Spinal cord (tissue), 10 donors: Measurements from ENCODE around the gene SLC38A5. TPM values are rescaled to one million over a fixed set of nuclear protein-coding genes. Genes with fewer than 3 reads are reported as not detected.
"Not testable (repeated sequence)": the region's sequence is repeated elsewhere in the genome, so short reads cannot be mapped to it uniquely, and the experiment has no call there.

ENCODE experiments used
- DNase-seq, 6 donors: peaks; one replicate each; pipeline versions ENCODE4 v3.0.0 to v3.0.0-alpha.2; 2013 to 2015; ENCODE audit warnings: low spot score in 6 of 6, low read depth in 4 of 6
- H3K27ac ChIP-seq: one replicate; pipeline ENCODE4 v1.5.1; 2013; ENCODE audit warnings: low read depth, low read length, control low read depth
- H3K27me3 ChIP-seq: one replicate; pipeline ENCODE4 v1.6.1; 2013; ENCODE audit warnings: low read length; ENCODE audit not compliant: control insufficient read depth, insufficient read depth
- H3K36me3 ChIP-seq: one replicate; pipeline ENCODE4 v1.6.1; 2013; ENCODE audit warnings: low read length; ENCODE audit not compliant: control insufficient read depth, insufficient read depth
- H3K4me1 ChIP-seq: one replicate; pipeline ENCODE4 v1.6.1; 2013; ENCODE audit warnings: low read length; ENCODE audit not compliant: control insufficient read depth, insufficient read depth
- H3K4me3 ChIP-seq: one replicate; pipeline ENCODE4 v1.5.1; 2013; ENCODE audit warnings: low read depth, low read length, control low read depth
- H3K9me3 ChIP-seq: one replicate; pipeline ENCODE4 v1.6.1; 2013; ENCODE audit warnings: low read length; ENCODE audit not compliant: control insufficient read depth, insufficient read depth
- WGBS: methylation state at CpG from one replicate; pipeline ENCODE4 v1.1.5; 2013; ENCODE audit warnings: missing lambda C conversion rate; ENCODE audit not compliant: insufficient coverage; 5-methylcytosine and 5-hydroxymethylcytosine counted together
- polyA plus RNA-seq, 2 donors: library from polyadenylated mRNA; unstranded; fragments of 120-200 nt; gene quantifications; one replicate each; pipeline ENCODE4 v1.2.1, GENCODE V29; 2013; ENCODE audit not compliant: insufficient read length in 2 of 2
- total RNA-seq, 2 donors: library from RNA; depleted of rRNA in 1 of 2; stranded (reverse); fragments of 120-200 nt in 1 of 2; fragments of >200 nt in 1 of 2; gene quantifications; one replicate each; pipeline versions ENCODE4 v1.2.3 to v1.2.4, GENCODE V29; 2013 to 2014
- donor health status: healthy.

Gene SLC38A5
- total and polyA plus RNA-seq, 4 donors: 16.4 to 65.9 (median 53.7) TPM

DNA sequence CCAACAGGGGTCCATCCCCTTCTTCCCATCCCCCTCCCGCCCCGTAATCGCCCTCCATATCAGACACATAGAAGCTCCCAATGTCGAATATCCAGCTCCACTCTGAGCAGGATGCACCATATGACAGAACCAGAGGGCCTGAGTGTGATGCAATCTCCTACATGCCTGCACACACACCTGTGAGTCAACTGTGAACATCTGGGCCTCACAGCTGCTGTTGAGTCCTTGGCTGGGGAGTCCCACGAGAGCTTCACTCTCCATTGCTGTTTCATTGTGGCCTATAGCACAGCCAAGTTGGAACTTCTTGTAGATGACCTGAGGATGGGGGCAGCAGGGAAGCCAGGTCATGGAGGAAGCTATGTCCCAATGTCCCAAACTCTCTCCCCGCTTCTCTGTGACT is 8.2 kb downstream of the SLC38A5 start:
- DNase-seq: no peak
- 75% methylated on average over 6 of the region's 6 CpGs for WGBS
- no peaks in the 10 kb centered on the region for H3K27me3 ChIP-seq
- H3K4me3 ChIP-seq: no peak overlapping the region
- H3K36me3 ChIP-seq: peaks cover 3% of the 10 kb centered on the region
- H3K27ac ChIP-seq: no peak overlapping the region
- no peaks in the 10 kb centered on the region for H3K4me1 ChIP-seq
- no peaks in the 10 kb centered on the region for H3K9me3 ChIP-seq

DNA sequence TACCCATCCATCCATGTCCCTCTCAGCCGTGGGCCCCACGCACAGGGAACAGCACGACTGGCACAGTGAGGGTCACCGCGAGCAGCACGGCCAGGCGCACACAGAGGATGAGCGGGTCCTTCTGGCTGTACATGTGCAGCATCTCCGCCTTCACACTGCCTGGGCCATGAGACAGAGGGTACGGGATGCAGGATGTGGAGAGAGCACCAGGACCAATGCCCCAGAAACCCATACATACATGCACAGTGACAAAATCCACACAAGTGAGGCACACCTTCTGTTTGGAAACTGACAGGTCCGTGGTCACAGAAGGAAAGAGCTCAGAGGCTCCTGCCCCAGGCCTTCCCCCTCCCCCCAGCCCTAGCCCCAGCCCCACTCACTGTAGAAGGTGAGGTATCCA is 9.5 kb downstream of the SLC38A5 start:
- Histone ChIP-seq H3K4me1 (no peaks in the 10 kb centered on the region), H3K36me3 (peaks cover 3% of the 10 kb centered on the region), H3K9me3 (no peaks in the 10 kb centered on the region), H3K4me3 (no peak overlapping the region), H3K27ac (no peak overlapping the region), H3K27me3 (no peaks in the 10 kb centered on the region)
- 68% methylated on average over 5 of the region's 11 CpGs for WGBS
- no peak for DNase-seq

DNA sequence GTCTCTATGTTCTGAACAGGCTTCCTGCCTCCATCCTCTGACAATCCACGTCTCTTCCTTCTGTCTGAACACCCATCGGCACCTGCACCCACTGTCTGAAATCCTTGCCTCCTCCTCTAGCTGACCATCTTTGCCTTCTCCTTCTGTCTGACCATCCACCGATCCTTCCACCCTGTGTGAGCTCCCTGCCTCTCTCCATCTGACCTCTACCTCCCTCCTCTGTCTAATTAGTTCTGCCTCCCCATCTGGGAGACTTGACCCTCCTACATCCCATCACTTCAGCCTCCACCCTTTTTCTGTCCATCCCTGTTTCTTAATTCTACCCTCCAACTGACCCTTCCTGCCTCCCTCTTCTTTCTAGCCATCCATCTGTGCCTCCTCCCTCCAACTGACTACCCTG is 10.0 kb downstream of the SLC38A5 start:
- WGBS: 89% methylated on average over 3 of the region's 3 CpGs
- no peaks in the 10 kb centered on the region for H3K9me3 ChIP-seq

GRCh38 chrX:48459483-48459882 is 10.6 kb downstream of the SLC38A5 start:
- Histone ChIP-seq H3K9me3 (peaks cover 2% of the 10 kb centered on the region), H3K36me3 (peaks cover 3% of the 10 kb centered on the region), H3K4me1 (no peaks in the 10 kb centered on the region), H3K27ac (no peak overlapping the region), H3K4me3 (no peak overlapping the region), H3K27me3 (no peaks in the 10 kb centered on the region)
- 81% methylated on average over 6 of the region's 6 CpGs for WGBS
- DNase-seq: no peak

More for the DNA sequence above, 10.0 kb downstream of the SLC38A5 start:
- no peaks in the 10 kb centered on the region for H3K27me3 ChIP-seq
- H3K27ac ChIP-seq: no peak overlapping the region
- no peak overlapping the region for H3K4me3 ChIP-seq
- H3K36me3 ChIP-seq: peaks cover 3% of the 10 kb centered on the region
- no peaks in the 10 kb centered on the region for H3K4me1 ChIP-seq
- no peak for DNase-seq

DNA sequence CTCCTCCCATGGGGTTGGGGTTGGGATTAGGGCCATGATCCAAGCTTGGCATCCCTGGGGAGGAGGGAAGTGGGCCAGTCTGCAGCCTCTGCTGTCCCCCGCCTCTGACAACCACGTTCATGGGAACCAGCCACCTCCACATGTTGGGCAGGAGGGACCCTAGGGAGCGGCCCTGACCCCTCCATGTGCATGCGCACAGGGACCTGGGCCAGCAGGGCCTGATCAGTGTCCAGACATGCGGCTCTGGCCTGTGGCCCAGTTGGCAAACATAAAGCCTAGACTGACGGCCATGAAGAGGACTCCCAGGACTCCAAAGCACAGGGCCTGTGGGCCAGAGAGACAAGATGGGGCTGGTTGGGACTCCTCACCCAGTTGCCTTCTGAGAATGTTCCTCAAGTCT is 11.3 kb downstream of the SLC38A5 start:
- no peaks in the 10 kb centered on the region for H3K27me3 ChIP-seq
- no peak overlapping the region for H3K27ac ChIP-seq
- peaks cover 2% of the 10 kb centered on the region for H3K9me3 ChIP-seq
- H3K4me1 ChIP-seq: no peaks in the 10 kb centered on the region
- no peak overlapping the region for H3K4me3 ChIP-seq
- WGBS: 78% methylated on average over 6 of the region's 6 CpGs
- DNase-seq: no peak
- H3K36me3 ChIP-seq: peaks cover 3% of the 10 kb centered on the region

DNA sequence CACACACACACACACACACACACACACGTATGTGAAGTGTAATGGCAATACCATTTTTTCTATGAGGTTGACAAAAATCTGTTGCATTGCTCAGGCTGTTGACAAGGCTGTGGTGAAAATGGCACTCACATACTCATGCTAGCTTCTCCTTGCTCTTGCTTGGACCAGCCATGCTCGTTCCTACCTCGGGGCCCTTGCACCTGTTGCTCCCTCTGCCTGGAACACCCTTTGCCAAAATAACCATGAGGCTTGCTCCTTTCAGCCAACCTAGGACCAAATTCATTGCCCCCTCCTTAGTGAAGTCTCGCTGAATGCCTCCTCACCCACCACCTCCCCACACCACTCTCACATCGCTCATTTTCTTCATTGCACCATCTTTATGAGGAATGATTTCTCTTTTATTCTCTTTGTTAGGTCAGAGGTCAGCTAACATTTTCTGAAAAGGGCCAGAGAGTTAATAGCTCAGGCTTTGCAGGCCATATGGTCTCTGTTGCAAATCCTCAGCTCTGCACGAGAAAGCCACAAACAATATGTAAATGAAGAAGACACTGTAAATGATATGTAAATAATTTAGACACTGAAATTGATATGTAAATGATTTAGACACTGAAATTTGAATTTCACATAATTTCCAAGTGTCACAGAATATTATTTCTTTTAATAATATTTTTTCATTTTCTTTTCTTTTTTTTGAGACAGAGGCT is 13.3 kb downstream of the SLC38A5 start:
- no peak overlapping the region for H3K27ac ChIP-seq
- H3K36me3 ChIP-seq: peaks cover 3% of the 10 kb centered on the region
- no peak overlapping the region for H3K4me3 ChIP-seq
- no peaks in the 10 kb centered on the region for H3K27me3 ChIP-seq
- H3K4me1 ChIP-seq: no peaks in the 10 kb centered on the region
- no CpG with 5 or more reads among the region's 6 CpGs for WGBS
- peaks cover 2% of the 10 kb centered on the region for H3K9me3 ChIP-seq
- DNase-seq: no peak

DNA sequence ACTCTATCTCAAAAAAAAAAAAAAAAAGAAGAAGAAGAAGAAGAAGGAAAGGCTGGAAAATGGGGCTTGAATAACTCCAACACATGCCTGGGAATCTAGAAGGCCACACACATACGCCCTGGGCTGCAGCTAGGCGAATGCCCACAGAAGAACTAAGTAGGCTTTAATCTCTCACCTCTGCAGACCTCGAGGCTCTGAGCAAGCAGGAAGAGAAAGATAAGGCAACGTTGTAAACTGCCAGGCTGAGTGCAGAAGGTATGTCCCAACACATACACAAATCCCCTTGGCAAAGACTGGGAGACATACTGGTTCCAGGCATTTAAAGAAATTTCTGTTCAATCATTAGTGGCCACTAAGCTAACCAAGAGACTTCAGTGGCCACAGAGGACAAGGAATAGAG is 18.4 kb downstream of the SLC38A5 start:
- Histone ChIP-seq H3K4me3 (no peak overlapping the region), H3K27me3 (no peaks in the 10 kb centered on the region), H3K4me1 (no peaks in the 10 kb centered on the region), H3K9me3 (peaks cover 2% of the 10 kb centered on the region), H3K27ac (no peak overlapping the region), H3K36me3 (no peaks in the 10 kb centered on the region)
- 48% methylated on average over 4 of the region's 4 CpGs for WGBS
- DNase-seq: no peak

DNA sequence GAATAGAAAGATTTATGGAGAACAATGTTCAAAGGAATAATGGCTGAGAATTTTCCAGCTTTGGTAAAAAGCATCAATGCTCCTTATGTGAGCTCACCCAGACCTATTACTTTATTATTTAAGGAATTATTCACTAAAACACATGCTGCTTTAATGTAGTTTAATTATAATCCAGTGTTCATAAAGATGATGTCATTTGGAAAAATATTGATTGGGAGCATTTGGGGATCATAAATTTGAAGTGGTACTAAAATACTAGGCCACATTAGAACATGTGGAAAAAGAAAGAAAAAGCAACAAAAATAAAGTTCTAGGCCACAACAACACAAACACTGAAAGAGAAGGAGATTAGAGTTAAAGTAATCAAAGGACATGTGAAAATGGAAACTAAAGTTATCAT is 20.0 kb downstream of the SLC38A5 start:
- H3K27me3 ChIP-seq: no peaks in the 10 kb centered on the region
- H3K4me1 ChIP-seq: no peaks in the 10 kb centered on the region
- H3K4me3 ChIP-seq: no peak overlapping the region
- H3K27ac ChIP-seq: no peak overlapping the region
- no peak for DNase-seq
- peaks cover 2% of the 10 kb centered on the region for H3K9me3 ChIP-seq
- H3K36me3 ChIP-seq: no peaks in the 10 kb centered on the region

DNA sequence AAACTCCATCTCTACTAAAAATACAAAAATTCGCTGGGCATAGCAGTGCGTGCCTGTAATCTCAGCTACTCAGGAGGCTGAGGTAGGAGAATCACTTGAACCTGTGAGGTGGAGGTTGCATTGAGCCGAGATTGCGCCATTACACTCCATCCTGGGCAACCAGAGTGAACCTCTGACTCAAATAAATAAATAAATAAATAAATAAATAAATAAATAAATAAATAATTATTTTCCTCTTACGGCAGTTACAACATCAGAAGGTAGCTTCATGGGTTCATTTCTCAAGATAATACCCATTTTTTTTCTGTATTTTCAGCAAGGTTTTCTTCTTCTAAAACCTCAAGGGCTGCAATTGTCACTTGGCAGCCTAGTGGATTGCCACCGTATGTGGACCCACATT is 22.9 kb downstream of the SLC38A5 start:
- DNase-seq, H3K36me3 ChIP-seq, H3K9me3 ChIP-seq, H3K4me3 ChIP-seq, H3K4me1 ChIP-seq, H3K27ac ChIP-seq, H3K27me3 ChIP-seq: not testable (repeated sequence)
- WGBS: 86% methylated on average over 2 of the region's 6 CpGs

GRCh38 chrX:48433713-48434112 is 36.3 kb downstream of the SLC38A5 start:
- not testable (repeated sequence) for H3K27me3 ChIP-seq, H3K4me1 ChIP-seq, H3K27ac ChIP-seq, H3K9me3 ChIP-seq, H3K36me3 ChIP-seq, H3K4me3 ChIP-seq, DNase-seq
- WGBS: 77% methylated on average over 13 of the region's 13 CpGs
